ENCODE measurements around the gene SRM.

SRM gene

GRCh38 chr1:11046625-11047365 is 13.0 kb downstream of the SRM start, which contains the start of gene MASP2:
TSS of gene MASP2 (minus strand) at chr1:11047239. CDS start at chr1:11047207, 32 bp downstream.
- H3K27ac ChIP-seq, result no peak within 1 kb of the TSS

GRCh38 chr1:11046270-11046566 is 13.6 kb downstream of the SRM start:
- H3K27ac ChIP-seq, result no peak overlapping the region
- TF ChIP-seq CTCF (IDR thresholded peaks at IDR 0.05) (no peak), ZFX (IDR thresholded peaks at IDR 0.05; ENCODE audit: borderline replicate concordance) (no peak)

More at GRCh38 chr1:11046625-11047365, 13.0 kb downstream of the SRM start, which contains the start of gene MASP2:
- TF ChIP-seq ZFX (IDR thresholded peaks at IDR 0.05; ENCODE audit: borderline replicate concordance) (no peak), CTCF (IDR thresholded peaks at IDR 0.05) (no peak)

- H3K27ac ChIP-seq, result no peak overlapping the region
- TF ChIP-seq ZFX (IDR thresholded peaks at IDR 0.05; ENCODE audit: borderline replicate concordance), result no peak
- TF ChIP-seq CTCF (IDR thresholded peaks at IDR 0.05), result no peak
These were observed 14.2 kb downstream of the SRM start for GRCh38 chr1:11045428-11046269.

DNA sequence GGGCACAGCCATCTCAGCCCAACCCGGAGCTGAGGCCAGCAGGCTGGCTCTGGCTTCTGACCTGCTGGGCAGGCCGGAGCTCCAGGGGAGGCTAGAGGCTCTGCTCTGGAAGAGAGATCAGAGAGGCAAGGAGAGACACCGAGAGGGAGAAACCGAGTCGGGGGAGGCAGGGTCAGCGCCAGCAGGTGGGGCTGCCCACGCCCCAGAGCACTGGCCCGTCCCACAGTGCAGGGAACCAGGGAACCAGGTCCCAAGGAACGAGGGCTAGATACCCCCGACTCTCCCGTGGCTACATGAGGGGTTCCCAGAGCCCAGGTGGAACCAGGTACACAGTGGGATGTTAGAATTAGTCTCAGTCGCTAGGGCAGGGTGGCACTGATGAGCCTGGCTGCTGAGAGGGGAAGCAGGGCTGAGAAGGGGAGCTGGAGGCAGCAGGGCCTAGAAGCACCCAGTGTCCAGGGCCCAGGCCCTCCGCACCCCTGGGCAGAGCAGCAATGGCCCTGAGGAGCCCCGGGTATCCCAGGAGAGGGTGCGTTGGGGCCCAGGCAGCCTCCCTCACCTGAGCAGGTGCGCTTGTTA is 14.9 kb downstream of the SRM start:
- H3K27ac ChIP-seq, result no peak overlapping the region
- TF ChIP-seq ZFX (IDR thresholded peaks at IDR 0.05; ENCODE audit: borderline replicate concordance), result no peak
- no peak for TF ChIP-seq CTCF (IDR thresholded peaks at IDR 0.05)

DNA sequence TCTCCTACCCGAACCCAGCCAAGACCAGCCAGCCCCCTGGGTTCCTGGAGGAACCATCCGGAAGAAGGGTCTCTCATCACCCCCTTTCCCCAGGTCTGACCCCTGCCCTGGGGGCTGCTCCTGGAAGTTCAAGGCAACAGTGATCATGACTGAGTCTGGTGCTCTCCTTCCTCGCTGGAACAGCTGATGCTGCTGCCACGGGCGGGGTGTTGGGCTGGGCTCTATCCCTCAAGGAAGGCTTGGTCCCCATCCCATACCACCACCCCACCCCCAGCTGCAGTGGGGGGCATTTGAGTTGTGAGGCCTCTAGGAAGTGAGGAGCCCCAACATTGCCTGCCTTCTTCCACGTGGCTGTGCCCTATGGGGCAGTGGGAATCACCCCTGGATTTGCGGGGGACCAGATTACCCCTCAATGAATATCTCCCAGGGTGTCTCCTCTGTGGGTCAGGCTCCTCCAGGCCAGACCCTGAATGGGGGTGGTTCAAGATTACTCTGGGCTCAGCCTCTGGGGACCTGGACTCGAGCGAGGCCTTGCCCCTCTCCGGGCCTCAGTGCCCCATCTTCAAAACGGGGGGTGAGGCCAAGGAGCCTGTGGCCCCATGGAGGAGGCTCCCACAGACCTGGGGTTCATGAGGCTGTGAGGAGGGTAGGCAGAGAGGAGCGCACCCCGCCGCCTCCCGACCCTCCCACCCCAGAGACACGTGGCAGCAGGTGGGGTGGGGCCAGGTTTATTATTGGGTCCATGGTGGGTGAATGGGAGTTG is 15.6 kb downstream of the SRM start:
- TF ChIP-seq CTCF (IDR thresholded peaks at IDR 0.05) (no peak), ZFX (IDR thresholded peaks at IDR 0.05; ENCODE audit: borderline replicate concordance) (no peak)
- H3K27ac ChIP-seq, result no peak overlapping the region

GRCh38 chr1:11042995-11043874 is 16.6 kb downstream of the SRM start:
- TF ChIP-seq CTCF (IDR thresholded peaks at IDR 0.05), result no peak
- no peak for TF ChIP-seq ZFX (IDR thresholded peaks at IDR 0.05; ENCODE audit: borderline replicate concordance)

More at GRCh38 chr1:11042995-11043874, 16.6 kb downstream of the SRM start:
- H3K27ac ChIP-seq, result no peak overlapping the region
